Fibroblast of skin of abdomen (primary cell): ENCODE results near the gene F5.
A peak's percentile ranks its signal among the peaks of the same experiment; 100 is the strongest.

Experiments
- DNase-seq: peaks from one replicate; pipeline ENCODE4 v3.0.0-alpha.2; 2013

F5 gene

DNA sequence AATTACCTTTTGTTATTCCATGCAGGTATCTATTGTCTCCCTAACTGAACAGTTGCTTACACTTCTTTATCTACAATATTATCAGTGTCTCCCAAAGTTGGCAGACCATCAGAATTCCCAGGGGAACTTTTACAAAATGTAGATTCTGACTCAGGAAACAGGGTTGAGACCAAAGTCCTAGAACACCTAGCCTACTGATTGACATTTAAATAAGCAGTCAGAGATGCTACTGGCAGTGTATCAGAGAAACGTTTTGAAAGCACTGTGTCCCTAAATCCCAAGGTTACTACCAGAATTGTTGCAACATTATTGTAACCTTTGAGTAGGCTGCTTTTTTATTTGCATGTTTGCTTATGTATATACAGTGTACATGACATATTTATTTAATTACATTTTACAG lies 1.8 kb upstream of the F5 start:
- DNase-seq, result no peak

- DNase-seq, result no peak
These were observed 250 bp downstream of the F5 start for GRCh38 chr1:169586067-169586394.

DNA sequence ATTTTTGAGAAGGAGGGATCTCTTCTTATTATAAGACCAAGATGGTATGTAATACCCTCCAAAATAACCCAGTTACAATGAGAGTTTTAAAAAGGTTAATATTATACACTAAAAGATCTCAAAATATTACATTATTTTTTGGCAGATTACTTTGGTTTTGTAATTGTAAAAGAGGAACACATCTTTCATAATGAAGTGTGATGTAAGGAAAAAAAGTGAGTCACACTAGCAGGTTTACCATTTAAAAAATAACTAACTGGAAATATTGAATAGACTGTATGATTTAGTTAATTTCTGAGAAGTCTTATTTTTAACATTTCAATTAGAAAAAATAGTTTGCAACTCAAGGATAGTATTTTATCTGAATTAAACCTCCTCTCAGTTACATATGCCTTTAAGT lies 1.1 kb downstream of the F5 start:
- DNase-seq, result no peak

DNA sequence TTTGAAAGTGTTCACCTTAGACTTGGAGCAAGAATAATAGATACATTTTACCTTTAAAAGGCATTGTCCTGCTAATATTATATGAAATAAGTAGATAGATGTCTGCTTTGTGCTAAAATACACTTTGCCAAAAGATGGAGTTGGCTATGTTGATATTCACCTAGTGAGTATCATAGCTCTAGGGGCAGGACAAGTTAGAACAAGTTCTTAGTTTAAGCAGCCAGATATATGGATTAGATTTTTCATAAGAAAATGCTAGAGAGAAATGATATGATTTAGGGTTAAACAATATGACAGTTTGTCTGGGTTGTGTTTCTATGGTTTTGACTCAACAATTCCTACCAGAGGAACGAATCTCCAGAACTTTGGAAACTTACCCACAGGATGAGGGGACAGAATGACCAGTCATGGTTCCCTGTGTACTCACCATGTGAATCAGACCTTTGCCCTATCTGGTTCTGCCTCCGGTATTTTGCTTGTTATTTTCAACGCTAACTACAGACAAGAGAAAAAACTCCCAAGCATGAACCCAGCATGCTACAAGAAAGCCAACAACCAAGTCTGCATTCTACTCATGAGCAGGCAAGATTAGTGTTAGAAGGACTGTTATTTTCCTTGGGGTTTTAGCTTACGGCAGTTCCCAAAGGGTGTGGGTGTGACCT lies 1.7 kb downstream of the F5 start:
- DNase-seq, result no peak

- DNase-seq, result no peak
These were observed 8.1 kb downstream of the F5 start for GRCh38 chr1:169577981-169578738.

DNA sequence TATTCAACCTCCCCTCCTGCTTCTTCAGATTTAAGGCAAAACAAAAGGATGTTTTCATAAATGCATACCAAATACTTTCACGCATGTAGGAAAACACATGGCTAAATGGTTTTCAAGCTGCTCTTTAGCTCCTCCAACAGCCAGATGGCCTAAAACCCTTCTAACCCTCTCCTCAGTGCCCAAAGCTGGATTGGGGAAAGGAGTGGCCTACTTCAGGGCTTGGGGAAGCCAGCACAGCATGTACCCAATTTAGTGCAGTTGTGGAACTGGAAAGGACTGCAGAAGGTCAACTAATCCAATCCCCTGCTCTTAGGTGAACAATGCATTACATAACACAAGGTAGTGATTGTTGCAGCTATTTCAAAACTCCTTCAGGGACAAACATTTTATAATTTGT lies 9.3 kb downstream of the F5 start:
- no peak for DNase-seq

GRCh38 chr1:169576241-169576934 lies 9.9 kb downstream of the F5 start:
- no peak for DNase-seq

GRCh38 chr1:169574336-169574735 lies 11.9 kb downstream of the F5 start:
- DNase-seq, result no peak

- DNase-seq, result no peak
These were observed 14.1 kb downstream of the F5 start for GRCh38 chr1:169572187-169572586.

GRCh38 chr1:169571450-169571849 lies 14.8 kb downstream of the F5 start:
- no peak for DNase-seq

- DNase-seq, result no peak
These were observed 16.1 kb downstream of the F5 start for GRCh38 chr1:169570172-169570574.

- DNase-seq, result no peak
These were observed 17.8 kb downstream of the F5 start for GRCh38 chr1:169568497-169568896.

DNA sequence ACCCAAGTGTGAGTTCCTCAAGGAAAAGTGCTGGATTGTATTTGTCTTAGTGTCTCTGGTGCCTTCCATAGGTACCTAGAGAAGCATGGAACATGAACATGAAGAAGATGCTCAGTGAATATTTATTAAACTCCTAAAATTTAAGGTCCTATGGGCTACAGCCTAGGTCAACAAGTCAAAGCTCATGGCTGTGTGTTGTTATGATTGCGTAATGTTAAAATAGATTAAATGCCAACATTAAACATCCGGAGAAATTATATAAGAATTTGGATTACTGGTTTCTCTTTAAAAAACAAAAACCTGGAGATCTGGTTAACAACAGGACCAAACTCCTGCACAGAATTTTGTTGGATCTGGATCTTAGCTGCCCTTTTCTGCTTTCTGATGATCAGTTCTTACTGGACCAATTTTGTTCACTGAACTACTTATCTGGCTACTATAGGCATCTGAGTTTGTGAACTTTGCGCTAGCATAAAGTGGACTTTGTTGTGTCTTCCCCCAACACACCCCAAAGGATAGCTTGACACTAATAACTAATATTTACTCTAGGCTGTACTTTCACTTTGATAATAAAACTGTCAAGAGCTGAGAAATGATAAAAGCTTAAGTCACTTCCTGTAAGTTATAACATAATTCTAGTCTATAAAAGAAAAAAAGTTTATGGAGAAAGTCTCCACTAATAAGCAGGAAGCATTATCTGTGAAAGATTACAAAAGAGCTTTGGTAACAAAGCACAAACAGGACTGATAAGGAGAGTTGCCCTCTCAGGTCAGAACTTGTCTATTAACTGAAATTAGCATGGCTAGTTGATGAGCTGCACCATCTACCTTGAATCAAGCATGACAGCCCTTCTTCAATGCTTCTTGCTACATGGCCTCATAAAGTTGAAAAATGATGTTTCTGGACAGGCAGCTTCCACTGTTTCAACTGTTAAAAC lies 20.7 kb downstream of the F5 start:
- DNase-seq, result no peak

GRCh38 chr1:169563650-169564049 lies 22.6 kb downstream of the F5 start:
- no peak for DNase-seq

- DNase-seq, result no peak
These were observed 23.2 kb downstream of the F5 start for GRCh38 chr1:169563019-169563615.

DNA sequence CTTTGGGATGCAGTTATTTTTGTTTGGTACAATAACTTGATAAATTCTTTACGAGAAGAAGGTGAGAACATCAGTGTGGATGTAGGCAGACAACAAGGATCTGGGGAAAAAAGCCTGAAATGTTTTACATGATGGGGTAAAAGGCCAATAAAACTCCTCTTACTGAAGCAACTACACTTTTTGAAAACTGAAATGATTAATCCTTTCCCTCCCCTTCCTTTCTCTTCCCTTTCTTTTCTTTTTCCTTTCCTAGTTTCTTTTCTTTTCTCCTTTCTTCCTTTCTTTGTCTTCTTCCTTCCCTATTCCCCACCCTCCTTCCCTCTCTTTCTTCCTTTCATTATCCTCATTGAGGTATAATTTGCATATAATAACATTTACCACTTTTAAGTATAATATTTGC lies 24.6 kb downstream of the F5 start:
- DNase-seq, result no peak

- no peak for DNase-seq
These were observed 29.1 kb downstream of the F5 start for GRCh38 chr1:169557131-169557530.

GRCh38 chr1:169550294-169550693 lies 36.0 kb downstream of the F5 start:
- DNase-seq, result peak; percentile 29

DNA sequence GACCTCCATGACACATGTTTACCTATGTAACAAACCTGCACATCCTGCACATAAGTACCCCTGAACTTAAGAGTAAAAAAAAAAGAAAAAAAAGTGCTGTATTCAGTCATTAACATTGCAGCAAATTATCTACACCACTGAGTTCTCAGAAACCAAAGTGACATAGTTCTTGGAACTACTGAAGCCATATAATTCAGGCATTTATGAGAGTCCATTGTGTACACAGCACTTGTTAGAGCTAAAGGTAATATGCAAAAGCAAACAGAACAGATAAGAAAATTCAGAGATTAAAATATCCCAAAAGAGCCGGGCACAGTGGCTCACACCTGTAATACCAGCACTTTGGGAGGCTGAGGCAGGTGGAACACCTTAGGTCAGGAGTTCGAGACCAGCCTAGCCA lies 38.0 kb downstream of the F5 start:
- DNase-seq, result no peak

- peak; percentile 65 for DNase-seq
These were observed 39.9 kb downstream of the F5 start for GRCh38 chr1:169546087-169546995.

DNA sequence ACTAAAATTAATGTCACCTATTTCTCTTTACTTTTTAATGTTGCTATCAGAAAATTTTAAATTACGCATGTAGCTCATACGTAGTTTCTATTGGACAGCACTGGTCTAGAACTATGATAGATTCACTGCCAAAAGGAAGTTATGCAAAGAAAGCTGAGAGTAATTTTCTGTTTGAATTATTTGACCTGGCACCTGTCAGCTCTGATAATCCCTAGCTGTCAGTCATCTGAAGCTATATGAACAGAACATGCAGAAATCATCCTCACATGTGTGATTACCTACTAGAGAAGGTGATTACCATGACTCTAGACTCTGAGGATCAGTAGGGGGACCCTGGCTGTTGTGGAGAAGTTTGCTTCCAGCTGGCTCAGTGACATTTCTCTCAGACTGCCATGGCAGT lies 40.8 kb downstream of the F5 start:
- no peak for DNase-seq
